ENCODE data around the gene MTG1. TPM values are rescaled to one million over a fixed set of nuclear protein-coding genes. Genes with fewer than 3 reads are reported as not detected.

Gene MTG1
- total RNA-seq, 4 donors from 2014 or later = 26.5 to 139 (median 47.0) TPM

GRCh38 chr10:133471300-133472109, 77.5 kb downstream of the MTG1 start:
- Histone ChIP-seq H3K27ac (no peak overlapping the region), H3K27me3 (no peaks in the 10 kb centered on the region), H3K36me3 (no peaks in the 10 kb centered on the region), H3K4me3 (no peak overlapping the region), H3K4me1 (no peaks in the 10 kb centered on the region), H3K9me3 (no peaks in the 10 kb centered on the region)
- in situ Hi-C loops (cut with MboI; ENCODE audit: low pct_ligation_motif_present in 1 of 4, low pct_unique_long_range_greater_than_20kb in 1 of 4, low sequenced_read_pairs in 3 of 4) = no loop called here
- TF ChIP-seq, protein P1, sequence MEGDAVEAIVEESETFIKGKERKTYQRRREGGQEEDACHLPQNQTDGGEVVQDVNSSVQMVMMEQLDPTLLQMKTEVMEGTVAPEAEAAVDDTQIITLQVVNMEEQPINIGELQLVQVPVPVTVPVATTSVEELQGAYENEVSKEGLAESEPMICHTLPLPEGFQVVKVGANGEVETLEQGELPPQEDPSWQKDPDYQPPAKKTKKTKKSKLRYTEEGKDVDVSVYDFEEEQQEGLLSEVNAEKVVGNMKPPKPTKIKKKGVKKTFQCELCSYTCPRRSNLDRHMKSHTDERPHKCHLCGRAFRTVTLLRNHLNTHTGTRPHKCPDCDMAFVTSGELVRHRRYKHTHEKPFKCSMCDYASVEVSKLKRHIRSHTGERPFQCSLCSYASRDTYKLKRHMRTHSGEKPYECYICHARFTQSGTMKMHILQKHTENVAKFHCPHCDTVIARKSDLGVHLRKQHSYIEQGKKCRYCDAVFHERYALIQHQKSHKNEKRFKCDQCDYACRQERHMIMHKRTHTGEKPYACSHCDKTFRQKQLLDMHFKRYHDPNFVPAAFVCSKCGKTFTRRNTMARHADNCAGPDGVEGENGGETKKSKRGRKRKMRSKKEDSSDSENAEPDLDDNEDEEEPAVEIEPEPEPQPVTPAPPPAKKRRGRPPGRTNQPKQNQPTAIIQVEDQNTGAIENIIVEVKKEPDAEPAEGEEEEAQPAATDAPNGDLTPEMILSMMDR (IDR thresholded peaks at IDR 0.05) = no peak
- no peak for TF ChIP-seq EP300 (IDR thresholded peaks at IDR 0.05; ENCODE audit: low read depth)
- no peak for TF ChIP-seq POLR2AphosphoS5 (IDR thresholded peaks at IDR 0.05)
- intact Hi-C loops (cut with DNase I; ENCODE audit: low total_unique reads) = no loop called here
- DNase-seq = no peak
- 83 to 100% methylated on average over 1 to 7 of the region's 7 CpGs for WGBS, 2 donors (ENCODE audit: low coverage in 1 of 2)

Small RNA genes within 50 kb of the gene (small RNA-seq; reads per million reads assigned to genes)
- 0 reads per million in 4 donors for gene AL360181.4
- 0 reads per million in 4 donors for gene BANF1P2
- gene MIR3944 = 0 to 0.28 (median 0.23) reads per million in 4 donors

Other genes with a start within 250 kb of the MTG1 start
- 1 to 10 TPM in 1 of 4 donors, under 1 TPM in 1, not detected in 2; 0.14 to 1.2 TPM for gene KNDC1, start 233.9 kb upstream of the MTG1 start, total RNA-seq
- gene UTF1, start 163.9 kb upstream of the MTG1 start, total RNA-seq = not detected
- gene VENTX, start 156.3 kb upstream of the MTG1 start, total RNA-seq = under 1 TPM in 2 of 4 donors, not detected in 2; 0.27 to 0.48 TPM
- 10 to 100 TPM in 2 of 4 donors, 1 to 10 TPM in 2; 2.3 to 21.3 (median 13.7) TPM for gene ADAM8, start 117.3 kb upstream of the MTG1 start, total RNA-seq
- gene TUBGCP2, start 85.3 kb upstream of the MTG1 start, total RNA-seq = 10 to 100 TPM; 37.5 to 68.3 (median 47.6) TPM
- gene ZNF511, start 85.2 kb upstream of the MTG1 start, total RNA-seq = 100 to 1,000 TPM in 1 of 4 donors, 10 to 100 TPM in 3; 21.8 to 104 (median 27.2) TPM
- 1 to 10 TPM in 1 of 4 donors, under 1 TPM in 1, not detected in 2; 0.82 to 1.3 TPM for gene CALY, start 57.3 kb upstream of the MTG1 start, total RNA-seq
- 100 to 1,000 TPM in 3 of 4 donors, 1 to 10 TPM in 1; 3.8 to 990 (median 495) TPM for gene PRAP1, start 46.8 kb upstream of the MTG1 start, total RNA-seq
- gene FUOM, start 36.1 kb upstream of the MTG1 start, total RNA-seq = 10 to 100 TPM in 3 of 4 donors, 1 to 10 TPM in 1; 1.2 to 43.3 (median 28.8) TPM
- gene ECHS1, start 20.8 kb upstream of the MTG1 start, total RNA-seq = 100 to 1,000 TPM in 3 of 4 donors, 10 to 100 TPM in 1; 48.3 to 165 (median 120) TPM
- gene PAOX, start 14.9 kb upstream of the MTG1 start, total RNA-seq = 10 to 100 TPM; 11.3 to 32.4 (median 17.1) TPM
- not detected for gene SPRN, start 30.5 kb downstream of the MTG1 start, total RNA-seq
- 1 to 10 TPM; 1.6 to 6.5 (median 3.1) TPM for gene SCART1, start 59.8 kb downstream of the MTG1 start, total RNA-seq
- gene CYP2E1, start 133.2 kb downstream of the MTG1 start, total RNA-seq = 1 to 10 TPM in 1 of 4 donors, under 1 TPM in 2, not detected in 1; 0.64 to 3.4 (median 0.96) TPM
- gene SYCE1, start 171.4 kb downstream of the MTG1 start, total RNA-seq = 1 to 10 TPM in 1 of 4 donors, not detected in 3; 2.3 TPM
- not detected for gene FRG2B, start 232.6 kb downstream of the MTG1 start, total RNA-seq